Type B pancreatic cell (in vitro differentiated cells): Measurements from ENCODE around the gene AP5M1. TPM values are rescaled to one million over a fixed set of nuclear protein-coding genes. Genes with fewer than 3 reads are reported as not detected.
A peak's percentile ranks its signal among the peaks of the same experiment; 100 is the strongest.

Experiments used
- DNase-seq: peaks from one replicate; pipeline ENCODE4 v3.0.0; 2021; ENCODE audit warnings: mixed read lengths; ENCODE audit not compliant: unreplicated experiment; ENCODE audit errors: extremely low spot score
- H3K27ac Mint-ChIP-seq: 2 replicates; pipeline ENCODE4 v1.8.0; 2021; ENCODE audit warnings: mild to moderate bottlenecking, mixed read lengths
- H3K27me3 Mint-ChIP-seq: 2 replicates; pipeline ENCODE4 v1.8.0; 2021; ENCODE audit warnings: mixed read lengths
- H3K36me3 Mint-ChIP-seq: 2 replicates; pipeline ENCODE4 v1.8.0; 2021; ENCODE audit warnings: mixed read lengths
- H3K4me1 Mint-ChIP-seq: one replicate; pipeline ENCODE4 v1.8.0; 2021; ENCODE audit warnings: mixed read lengths; ENCODE audit not compliant: unreplicated experiment
- H3K4me3 Mint-ChIP-seq: 2 replicates; pipeline ENCODE4 v1.8.0; 2021; ENCODE audit warnings: mild to moderate bottlenecking, mixed read lengths
- H3K9me3 Mint-ChIP-seq: 2 replicates; pipeline ENCODE4 v1.8.0; 2021; ENCODE audit warnings: mixed read lengths
- total RNA-seq: library from RNA; stranded (reverse); gene quantifications from 2 replicates; pipeline ENCODE4 v1.2.1, GENCODE V29; 2021; ENCODE audit warnings: low replicate concordance
- TF ChIP-seq, protein P1 (sequence below): fragments of 200-600 bp; sonication (generic); conservative IDR thresholded peaks from 2 replicates; pipeline ENCODE4 v1.5.0; 2021; ENCODE audit warnings: antibody characterized with exemption, mild to moderate bottlenecking

AP5M1 gene
- total RNA-seq, 1 donor from 2014 or later: 40.6 TPM

DNA sequence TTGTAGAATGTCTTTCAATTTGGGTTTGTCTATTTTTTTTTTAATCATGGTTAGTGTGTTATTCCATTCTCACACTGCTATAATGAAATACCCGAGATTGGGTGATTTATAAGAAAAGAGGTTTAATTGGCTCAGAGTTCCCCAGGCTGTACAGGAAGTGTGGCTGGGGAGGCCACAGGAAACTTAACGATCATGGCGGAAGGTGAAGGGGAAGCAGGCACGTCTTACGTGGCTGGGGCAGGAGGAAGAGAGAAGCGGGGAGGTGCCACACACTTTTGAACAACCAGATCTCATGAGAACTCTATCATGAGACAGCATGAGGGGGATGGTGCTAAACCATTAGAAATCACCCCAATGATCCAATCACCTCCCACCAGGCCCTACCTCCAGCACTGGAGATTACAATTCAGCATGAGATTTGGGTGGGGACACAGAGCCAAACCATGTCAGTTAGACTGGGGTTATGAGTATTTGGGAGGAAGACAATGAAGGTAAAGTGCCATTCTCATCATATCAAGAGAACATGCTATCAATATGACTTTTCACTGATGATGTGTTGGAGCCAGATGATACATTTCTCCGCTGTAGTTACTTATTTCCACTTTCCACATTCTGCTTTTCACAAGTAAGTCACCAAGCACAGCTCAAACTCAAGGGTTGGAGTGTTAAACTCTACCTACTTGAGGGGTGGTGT lies 45.8 kb downstream of the AP5M1 start:
- TF ChIP-seq, protein P1, sequence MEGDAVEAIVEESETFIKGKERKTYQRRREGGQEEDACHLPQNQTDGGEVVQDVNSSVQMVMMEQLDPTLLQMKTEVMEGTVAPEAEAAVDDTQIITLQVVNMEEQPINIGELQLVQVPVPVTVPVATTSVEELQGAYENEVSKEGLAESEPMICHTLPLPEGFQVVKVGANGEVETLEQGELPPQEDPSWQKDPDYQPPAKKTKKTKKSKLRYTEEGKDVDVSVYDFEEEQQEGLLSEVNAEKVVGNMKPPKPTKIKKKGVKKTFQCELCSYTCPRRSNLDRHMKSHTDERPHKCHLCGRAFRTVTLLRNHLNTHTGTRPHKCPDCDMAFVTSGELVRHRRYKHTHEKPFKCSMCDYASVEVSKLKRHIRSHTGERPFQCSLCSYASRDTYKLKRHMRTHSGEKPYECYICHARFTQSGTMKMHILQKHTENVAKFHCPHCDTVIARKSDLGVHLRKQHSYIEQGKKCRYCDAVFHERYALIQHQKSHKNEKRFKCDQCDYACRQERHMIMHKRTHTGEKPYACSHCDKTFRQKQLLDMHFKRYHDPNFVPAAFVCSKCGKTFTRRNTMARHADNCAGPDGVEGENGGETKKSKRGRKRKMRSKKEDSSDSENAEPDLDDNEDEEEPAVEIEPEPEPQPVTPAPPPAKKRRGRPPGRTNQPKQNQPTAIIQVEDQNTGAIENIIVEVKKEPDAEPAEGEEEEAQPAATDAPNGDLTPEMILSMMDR: no peak
- H3K27me3 Mint-ChIP-seq: peaks cover 3% of the 10 kb centered on the region

DNA sequence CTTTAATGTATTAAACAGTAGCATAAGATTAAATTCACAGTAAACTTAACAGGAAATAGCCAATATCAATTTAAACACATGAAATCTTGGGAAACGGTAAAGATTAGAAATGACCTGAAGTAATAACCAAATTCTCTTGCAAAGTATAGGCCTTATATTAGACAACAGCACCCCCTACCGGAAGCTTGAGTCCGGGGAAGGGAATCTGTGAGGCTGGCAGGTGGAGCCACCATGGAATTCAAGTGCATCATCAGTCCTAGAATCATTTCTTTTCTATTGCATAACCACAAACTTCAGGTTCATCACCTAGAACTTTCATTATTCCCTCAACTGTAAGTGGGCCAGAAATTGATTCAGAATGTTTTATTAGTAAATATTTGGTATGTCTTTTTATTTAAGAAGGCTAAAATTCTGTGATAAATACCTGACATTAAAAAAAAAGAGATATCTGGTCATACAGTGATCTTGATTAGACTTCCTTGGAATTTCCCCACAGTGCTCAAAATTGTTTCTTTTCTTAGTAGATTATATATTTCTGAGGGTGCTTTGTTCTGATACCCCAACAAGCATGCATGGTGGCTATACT lies 48.6 kb downstream of the AP5M1 start:
- Mint-ChIP-seq H3K36me3 (no peaks in the 10 kb centered on the region), H3K9me3 (peaks cover 6% of the 10 kb centered on the region), H3K27me3 (peaks cover 3% of the 10 kb centered on the region), H3K4me3 (no peak overlapping the region), H3K4me1 (no peaks in the 10 kb centered on the region), H3K27ac (no peak overlapping the region)
- TF ChIP-seq, protein P1: peak; percentile 98
- peak; percentile 75 for DNase-seq

More for the DNA sequence above, 45.8 kb downstream of the AP5M1 start:
- no peak overlapping the region for H3K27ac Mint-ChIP-seq
- H3K36me3 Mint-ChIP-seq: no peaks in the 10 kb centered on the region
- DNase-seq: no peak
- peaks cover 6% of the 10 kb centered on the region for H3K9me3 Mint-ChIP-seq
- no peak overlapping the region for H3K4me3 Mint-ChIP-seq
- H3K4me1 Mint-ChIP-seq: no peaks in the 10 kb centered on the region

DNA sequence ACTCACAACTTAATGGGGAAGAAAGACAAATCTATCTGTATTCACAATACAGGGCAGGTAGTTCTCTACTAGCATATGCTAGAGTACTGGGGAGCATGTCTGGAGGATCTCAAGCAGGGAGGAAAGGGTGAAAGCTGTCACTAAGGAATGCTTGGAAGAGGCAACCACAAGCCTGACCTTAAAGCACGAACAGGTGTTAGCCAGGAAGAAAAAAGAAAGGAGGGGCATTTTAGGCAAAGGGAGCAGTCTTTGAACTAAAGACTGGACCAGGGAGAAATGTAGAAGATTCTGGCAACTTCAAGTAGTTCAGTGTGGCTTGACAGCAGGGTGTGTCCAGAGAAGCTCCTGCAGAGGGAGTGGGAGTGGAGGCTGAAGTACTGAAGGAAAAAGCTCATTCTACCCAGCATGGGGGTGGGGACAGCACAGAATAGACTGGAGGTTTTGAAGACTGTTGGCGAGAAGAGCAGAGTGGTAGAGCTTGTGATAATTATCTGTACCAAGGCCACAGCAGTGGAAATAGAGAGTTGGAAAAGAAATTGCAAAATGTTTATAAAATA lies 50.9 kb downstream of the AP5M1 start:
- Mint-ChIP-seq H3K4me3 (no peak overlapping the region), H3K9me3 (no peaks in the 10 kb centered on the region), H3K27me3 (peaks cover 3% of the 10 kb centered on the region), H3K4me1 (no peaks in the 10 kb centered on the region), H3K27ac (no peak overlapping the region), H3K36me3 (no peaks in the 10 kb centered on the region)
- DNase-seq: no peak
- TF ChIP-seq, protein P1: no peak

DNA sequence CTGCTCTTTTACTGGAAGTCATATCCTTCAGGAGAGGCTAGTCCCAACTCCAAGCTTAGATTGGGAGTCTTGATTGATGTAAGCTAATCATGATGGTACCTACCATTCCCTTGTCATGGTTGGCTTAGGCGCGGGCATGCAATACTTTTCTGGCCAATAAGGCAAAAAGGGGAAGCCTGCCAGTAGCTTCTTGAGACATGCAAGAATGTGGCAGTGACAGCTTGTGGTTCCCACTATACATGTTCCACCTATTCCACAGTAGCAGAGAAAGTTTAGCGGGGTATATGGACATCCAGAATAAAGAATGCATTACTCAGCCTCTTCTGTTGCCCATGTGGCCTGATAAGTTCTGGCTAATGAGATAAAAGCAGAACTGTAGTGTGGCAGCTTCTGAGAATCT lies 55.0 kb downstream of the AP5M1 start:
- no peak for DNase-seq
- no peak overlapping the region for H3K27ac Mint-ChIP-seq
- no peaks in the 10 kb centered on the region for H3K4me1 Mint-ChIP-seq
- no peaks in the 10 kb centered on the region for H3K27me3 Mint-ChIP-seq
- no peak overlapping the region for H3K4me3 Mint-ChIP-seq
- H3K36me3 Mint-ChIP-seq: no peaks in the 10 kb centered on the region
- TF ChIP-seq, protein P1: no peak
- H3K9me3 Mint-ChIP-seq: no peaks in the 10 kb centered on the region

DNA sequence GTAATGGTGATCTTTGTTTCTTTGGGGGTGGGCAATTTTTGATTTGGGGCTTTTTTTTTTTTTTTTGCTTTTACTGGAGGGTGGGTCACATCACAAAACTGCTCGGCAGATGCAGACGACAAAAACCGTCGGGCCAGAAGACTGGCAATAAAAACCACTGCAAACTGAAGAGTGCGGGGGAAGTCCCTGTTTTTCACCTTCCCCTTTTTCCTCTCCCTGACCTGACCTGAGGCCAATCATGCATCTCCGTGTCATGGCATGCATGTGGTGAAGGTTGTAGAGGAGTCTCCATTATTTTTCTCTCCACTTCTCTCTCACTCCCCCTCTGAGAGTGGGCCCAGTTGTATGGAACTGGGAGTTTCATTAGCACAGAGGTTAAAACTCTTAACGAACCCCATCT lies 57.5 kb downstream of the AP5M1 start:
- no peak overlapping the region for H3K4me3 Mint-ChIP-seq

More for the DNA sequence above, 57.5 kb downstream of the AP5M1 start:
- no peaks in the 10 kb centered on the region for H3K4me1 Mint-ChIP-seq
- H3K9me3 Mint-ChIP-seq: no peaks in the 10 kb centered on the region
- TF ChIP-seq, protein P1: no peak
- H3K36me3 Mint-ChIP-seq: no peaks in the 10 kb centered on the region
- DNase-seq: no peak
- H3K27ac Mint-ChIP-seq: no peak overlapping the region
- H3K27me3 Mint-ChIP-seq: no peaks in the 10 kb centered on the region
